IMR-90 (cell line): Measurements from ENCODE around the gene GSN. TPM values are rescaled to one million over a fixed set of nuclear protein-coding genes. Genes with fewer than 3 reads are reported as not detected.

Source experiments
- CEBPB ChIP-seq: IDR thresholded peaks from 2 replicates; pipeline ENCODE4 v1.6.1; 2012; ENCODE audit warnings: low read depth, low read length, improper control_type of control experiment
- MAZ ChIP-seq: IDR thresholded peaks from 2 replicates; pipeline ENCODE4 v1.6.1; 2012; ENCODE audit warnings: low read depth, mild to moderate bottlenecking, low read length, improper control_type of control experiment, moderate library complexity, borderline replicate concordance
- NFE2L2 ChIP-seq: fragments of 150-350 bp; IDR thresholded peaks from 2 replicates; pipeline ENCODE4 v1.6.1; 2016; ENCODE audit warnings: low read depth, mild to moderate bottlenecking, low read length
- POLR2A ChIP-seq: IDR thresholded peaks from 2 replicates; pipeline ENCODE4 v1.6.1; 2012; ENCODE audit warnings: mild to moderate bottlenecking, low read depth, low read length
- SMC3 ChIP-seq: fragments of 150-350 bp; IDR thresholded peaks from 2 replicates; pipeline ENCODE4 v1.6.1; 2016; ENCODE audit warnings: low read depth, mild to moderate bottlenecking, antibody characterized with exemption, low read length, moderate library complexity
- polyA plus RNA-seq, 3 experiments: library from polyadenylated mRNA; depleted of rRNA; stranded (reverse); fragments of >200 nt; gene quantifications; 2 replicates each; pipeline ENCODE4 v1.2.3, GENCODE V29; 2012; ENCODE audit warnings: low replicate concordance in 1 of 3
- total RNA-seq: library from RNA; depleted of rRNA; stranded (reverse); fragments of >200 nt; gene quantifications from 2 replicates; pipeline ENCODE4 v1.2.3, GENCODE V29; 2012
- TF ChIP-seq, protein P1 (sequence below): fragments of 150-350 bp; IDR thresholded peaks from 2 replicates; pipeline ENCODE4 v1.6.1; 2017; ENCODE audit warnings: mild to moderate bottlenecking, antibody characterized with exemption, low read length, low read depth

The GSN gene
- total and polyA plus RNA-seq, 2 of the 4 experiments (the other 2 are of a cell fraction): 495 to 547 TPM

DNA sequence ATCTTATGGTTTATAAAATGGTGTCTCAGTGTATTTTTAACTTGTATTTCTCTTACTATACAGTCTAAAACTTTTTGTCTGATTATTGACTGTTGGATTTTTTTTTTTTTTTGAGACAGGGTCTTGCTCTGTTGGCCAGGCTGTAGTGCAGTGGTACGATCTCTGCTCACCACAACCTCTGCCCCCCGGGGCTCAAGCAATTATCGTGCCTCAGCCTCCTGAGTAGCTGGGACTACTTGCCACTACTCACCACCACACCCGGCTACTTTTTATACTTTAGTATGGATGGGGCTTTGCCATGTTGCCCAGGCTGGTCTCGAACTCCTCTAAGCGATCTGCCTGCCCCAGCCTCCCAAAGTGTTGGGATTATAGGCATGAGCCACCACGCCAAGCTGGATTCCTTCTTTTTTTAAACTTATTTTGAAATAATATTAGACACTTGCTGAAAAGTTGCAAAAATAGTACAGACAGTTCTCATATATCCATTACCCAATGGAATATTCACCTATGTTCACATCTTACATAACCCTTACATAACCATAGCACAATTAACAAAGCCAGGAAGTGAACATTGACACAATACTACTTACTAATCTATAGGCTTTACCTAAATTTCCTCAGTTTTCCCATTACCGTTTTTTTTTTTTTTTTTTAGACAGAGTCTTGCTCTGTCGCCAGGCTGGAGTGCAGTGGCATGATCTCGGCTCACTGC, 54.9 kb downstream of the GSN start (continued):
- no peak for TF ChIP-seq MAZ
- TF ChIP-seq NFE2L2: no peak
- TF ChIP-seq, protein P1, sequence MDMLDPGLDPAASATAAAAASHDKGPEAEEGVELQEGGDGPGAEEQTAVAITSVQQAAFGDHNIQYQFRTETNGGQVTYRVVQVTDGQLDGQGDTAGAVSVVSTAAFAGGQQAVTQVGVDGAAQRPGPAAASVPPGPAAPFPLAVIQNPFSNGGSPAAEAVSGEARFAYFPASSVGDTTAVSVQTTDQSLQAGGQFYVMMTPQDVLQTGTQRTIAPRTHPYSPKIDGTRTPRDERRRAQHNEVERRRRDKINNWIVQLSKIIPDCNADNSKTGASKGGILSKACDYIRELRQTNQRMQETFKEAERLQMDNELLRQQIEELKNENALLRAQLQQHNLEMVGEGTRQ: no peak
- TF ChIP-seq POLR2A: no peak
- TF ChIP-seq CEBPB: no peak
- no peak for TF ChIP-seq SMC3
